ENCODE data around the gene ZP3. TPM values are rescaled to one million over a fixed set of nuclear protein-coding genes. Genes with fewer than 3 reads are reported as not detected.
"Not testable (repeated sequence)": the region's sequence is repeated elsewhere in the genome, so short reads cannot be mapped to it uniquely, and the experiment has no call there.

Gene ZP3
- total and polyA plus RNA-seq, 4 donors: 0.59 to 2.3 (median 1.3) TPM

- not testable (repeated sequence) for H3K9me3 ChIP-seq (ENCODE audit: control insufficient read depth, insufficient read depth, low read length); H3K27me3 ChIP-seq (ENCODE audit: control insufficient read depth, insufficient read depth, low read length); H3K4me3 ChIP-seq (ENCODE audit: low read depth, low read length); H3K27ac ChIP-seq (ENCODE audit: low read depth, low read length); H3K36me3 ChIP-seq (ENCODE audit: control insufficient read depth, insufficient read depth, low read length); H3K4me1 ChIP-seq (ENCODE audit: control insufficient read depth, insufficient read depth, low read length)
- no CpG with 5 or more reads among the region's 2 CpGs for WGBS (ENCODE audit: insufficient coverage)
- DNase-seq (ENCODE audit: low read depth in 4 of 6, low spot score in 6 of 6): peak in 5 of 6 donors; percentile 35 to 88 (median 50)
Measured at GRCh38 chr7:76437873-76438272, 13.1 kb downstream of the ZP3 start.

GRCh38 chr7:76439120-76439888 is 14.6 kb downstream of the ZP3 start:
- WGBS (ENCODE audit: insufficient coverage): no CpG with 5 or more reads among the region's 7 CpGs
- not testable (repeated sequence) for H3K9me3 ChIP-seq (ENCODE audit: control insufficient read depth, insufficient read depth, low read length); H3K27ac ChIP-seq (ENCODE audit: low read depth, low read length); H3K36me3 ChIP-seq (ENCODE audit: control insufficient read depth, insufficient read depth, low read length); H3K4me3 ChIP-seq (ENCODE audit: low read depth, low read length); DNase-seq (ENCODE audit: low read depth in 4 of 6, low spot score in 6 of 6); H3K27me3 ChIP-seq (ENCODE audit: control insufficient read depth, insufficient read depth, low read length); H3K4me1 ChIP-seq (ENCODE audit: control insufficient read depth, insufficient read depth, low read length)

DNA sequence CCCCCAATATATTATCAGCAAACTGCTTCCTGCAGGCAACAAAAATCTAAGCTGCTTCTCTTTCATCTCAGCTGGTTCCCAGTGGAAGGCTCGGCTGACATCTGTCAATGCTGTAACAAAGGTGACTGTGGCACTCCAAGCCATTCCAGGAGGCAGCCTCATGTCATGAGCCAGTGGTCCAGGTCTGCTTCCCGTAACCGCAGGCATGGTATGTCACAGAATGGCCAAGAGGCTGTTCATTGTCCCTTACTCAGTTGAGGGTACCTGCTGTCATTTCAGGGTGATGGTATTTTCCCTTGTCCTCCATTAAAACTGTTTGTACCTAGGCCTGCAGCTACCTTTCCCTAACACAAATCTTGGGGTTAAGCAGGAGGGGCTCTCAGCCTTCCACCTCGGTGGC is 15.7 kb downstream of the ZP3 start:
- DNase-seq (ENCODE audit: low read depth in 4 of 6, low spot score in 6 of 6); H3K36me3 ChIP-seq (ENCODE audit: control insufficient read depth, insufficient read depth, low read length); H3K27ac ChIP-seq (ENCODE audit: low read depth, low read length); H3K4me1 ChIP-seq (ENCODE audit: control insufficient read depth, insufficient read depth, low read length); H3K9me3 ChIP-seq (ENCODE audit: control insufficient read depth, insufficient read depth, low read length); H3K27me3 ChIP-seq (ENCODE audit: control insufficient read depth, insufficient read depth, low read length); H3K4me3 ChIP-seq (ENCODE audit: low read depth, low read length): not testable (repeated sequence)
- 79% methylated on average over 3 of the region's 4 CpGs for WGBS (ENCODE audit: insufficient coverage)

DNA sequence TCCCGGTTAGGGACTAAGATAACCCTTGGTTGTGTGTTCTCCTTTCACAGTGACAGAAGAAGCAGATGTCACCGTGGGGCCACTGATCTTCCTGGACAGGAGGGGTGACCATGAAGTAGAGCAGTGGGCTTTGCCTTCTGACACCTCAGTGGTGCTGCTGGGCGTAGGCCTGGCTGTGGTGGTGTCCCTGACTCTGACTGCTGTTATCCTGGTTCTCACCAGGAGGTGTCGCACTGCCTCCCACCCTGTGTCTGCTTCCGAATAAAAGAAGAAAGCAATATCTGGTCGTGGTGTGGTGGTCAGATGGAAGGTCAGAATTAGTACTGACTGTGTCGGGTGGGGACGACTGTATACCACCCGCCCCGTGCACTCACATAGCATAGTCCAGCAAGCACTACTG is 17.0 kb downstream of the ZP3 start:
- not testable (repeated sequence) for H3K27me3 ChIP-seq (ENCODE audit: control insufficient read depth, insufficient read depth, low read length); H3K36me3 ChIP-seq (ENCODE audit: control insufficient read depth, insufficient read depth, low read length); H3K27ac ChIP-seq (ENCODE audit: low read depth, low read length); H3K4me1 ChIP-seq (ENCODE audit: control insufficient read depth, insufficient read depth, low read length); H3K4me3 ChIP-seq (ENCODE audit: low read depth, low read length); DNase-seq (ENCODE audit: low read depth in 4 of 6, low spot score in 6 of 6); H3K9me3 ChIP-seq (ENCODE audit: control insufficient read depth, insufficient read depth, low read length)
- WGBS (ENCODE audit: insufficient coverage): no CpG with 5 or more reads among the region's 10 CpGs

GRCh38 chr7:76442664-76443446 is 18.1 kb downstream of the ZP3 start:
- DNase-seq (ENCODE audit: low read depth in 4 of 6, low spot score in 6 of 6); H3K27me3 ChIP-seq (ENCODE audit: control insufficient read depth, insufficient read depth, low read length); H3K36me3 ChIP-seq (ENCODE audit: control insufficient read depth, insufficient read depth, low read length); H3K27ac ChIP-seq (ENCODE audit: low read depth, low read length); H3K4me1 ChIP-seq (ENCODE audit: control insufficient read depth, insufficient read depth, low read length); H3K9me3 ChIP-seq (ENCODE audit: control insufficient read depth, insufficient read depth, low read length); H3K4me3 ChIP-seq (ENCODE audit: low read depth, low read length): not testable (repeated sequence)
- no CpG with 5 or more reads among the region's 5 CpGs for WGBS (ENCODE audit: insufficient coverage)

GRCh38 chr7:76443846-76444245 is 19.1 kb downstream of the ZP3 start:
- H3K4me3 ChIP-seq (ENCODE audit: low read depth, low read length); H3K27ac ChIP-seq (ENCODE audit: low read depth, low read length); DNase-seq (ENCODE audit: low read depth in 4 of 6, low spot score in 6 of 6); H3K9me3 ChIP-seq (ENCODE audit: control insufficient read depth, insufficient read depth, low read length); H3K4me1 ChIP-seq (ENCODE audit: control insufficient read depth, insufficient read depth, low read length); H3K27me3 ChIP-seq (ENCODE audit: control insufficient read depth, insufficient read depth, low read length); H3K36me3 ChIP-seq (ENCODE audit: control insufficient read depth, insufficient read depth, low read length): not testable (repeated sequence)
- no CpG with 5 or more reads among the region's 12 CpGs for WGBS (ENCODE audit: insufficient coverage)

- peak overlapping the region; percentile 67 for H3K27ac ChIP-seq (ENCODE audit: low read depth, low read length)
- DNase-seq (ENCODE audit: low read depth in 4 of 6, low spot score in 6 of 6): peak in 1 of 6 donors; percentile 21
Measured at GRCh38 chr7:76445577-76446008, 20.8 kb downstream of the ZP3 start.

DNA sequence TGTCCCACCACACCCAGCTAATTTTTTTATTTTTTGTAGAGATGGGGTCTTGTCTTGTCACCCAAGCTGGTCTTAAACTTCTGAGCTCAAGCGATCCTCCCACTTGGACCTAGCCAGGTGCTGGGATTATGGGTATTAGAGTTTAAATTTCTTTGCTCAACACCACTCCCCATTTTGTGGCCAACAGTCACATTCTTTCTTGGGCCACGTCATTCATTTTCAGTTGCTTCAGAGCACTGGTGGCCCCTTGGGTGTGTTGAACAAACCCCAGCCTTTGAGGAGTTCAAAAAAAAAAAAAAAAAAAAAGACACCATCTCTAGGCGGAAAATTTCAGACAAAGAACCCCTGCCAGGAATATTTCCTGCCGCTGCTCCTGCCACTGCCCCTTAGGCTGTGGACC is 32.3 kb downstream of the ZP3 start:
- not testable (repeated sequence) for H3K36me3 ChIP-seq (ENCODE audit: control insufficient read depth, insufficient read depth, low read length); H3K27me3 ChIP-seq (ENCODE audit: control insufficient read depth, insufficient read depth, low read length); H3K4me3 ChIP-seq (ENCODE audit: low read depth, low read length); DNase-seq (ENCODE audit: low read depth in 4 of 6, low spot score in 6 of 6); H3K9me3 ChIP-seq (ENCODE audit: control insufficient read depth, insufficient read depth, low read length); H3K4me1 ChIP-seq (ENCODE audit: control insufficient read depth, insufficient read depth, low read length); H3K27ac ChIP-seq (ENCODE audit: low read depth, low read length)
- WGBS (ENCODE audit: insufficient coverage): no CpG with 5 or more reads among the region's 4 CpGs

More at GRCh38 chr7:76445577-76446008, 20.8 kb downstream of the ZP3 start:
- no CpG with 5 or more reads among the region's 5 CpGs for WGBS (ENCODE audit: insufficient coverage)
- not testable (repeated sequence) for H3K9me3 ChIP-seq (ENCODE audit: control insufficient read depth, insufficient read depth, low read length); H3K4me1 ChIP-seq (ENCODE audit: control insufficient read depth, insufficient read depth, low read length); H3K27me3 ChIP-seq (ENCODE audit: control insufficient read depth, insufficient read depth, low read length); H3K36me3 ChIP-seq (ENCODE audit: control insufficient read depth, insufficient read depth, low read length); H3K4me3 ChIP-seq (ENCODE audit: low read depth, low read length)

DNA sequence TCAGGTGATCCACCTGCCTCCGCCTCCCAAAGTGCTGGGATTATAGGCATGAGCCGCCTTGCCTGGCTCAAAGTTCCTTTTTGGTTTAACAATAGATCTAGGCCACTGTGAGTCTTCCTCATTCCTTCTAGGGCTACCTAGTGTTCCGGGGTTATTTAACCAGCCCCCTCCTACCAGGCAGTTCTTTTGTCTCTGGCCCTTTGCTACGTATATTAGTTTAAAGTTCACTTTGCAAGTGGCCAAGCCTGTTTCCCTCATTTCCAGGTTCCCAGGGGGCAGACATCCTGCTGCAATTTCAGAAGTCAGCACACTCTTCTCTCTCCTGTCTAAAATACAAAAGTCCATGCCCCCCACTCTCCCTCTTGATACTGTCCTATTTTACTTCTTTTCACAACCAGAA is 33.8 kb downstream of the ZP3 start:
- DNase-seq (ENCODE audit: low read depth in 4 of 6, low spot score in 6 of 6); H3K27ac ChIP-seq (ENCODE audit: low read depth, low read length); H3K4me3 ChIP-seq (ENCODE audit: low read depth, low read length); H3K36me3 ChIP-seq (ENCODE audit: control insufficient read depth, insufficient read depth, low read length); H3K9me3 ChIP-seq (ENCODE audit: control insufficient read depth, insufficient read depth, low read length); H3K27me3 ChIP-seq (ENCODE audit: control insufficient read depth, insufficient read depth, low read length); H3K4me1 ChIP-seq (ENCODE audit: control insufficient read depth, insufficient read depth, low read length): not testable (repeated sequence)
- WGBS (ENCODE audit: insufficient coverage): no CpG with 5 or more reads among the region's 4 CpGs

- DNase-seq (ENCODE audit: low read depth in 4 of 6, low spot score in 6 of 6); H3K27me3 ChIP-seq (ENCODE audit: control insufficient read depth, insufficient read depth, low read length); H3K27ac ChIP-seq (ENCODE audit: low read depth, low read length); H3K9me3 ChIP-seq (ENCODE audit: control insufficient read depth, insufficient read depth, low read length); H3K4me1 ChIP-seq (ENCODE audit: control insufficient read depth, insufficient read depth, low read length); H3K4me3 ChIP-seq (ENCODE audit: low read depth, low read length); H3K36me3 ChIP-seq (ENCODE audit: control insufficient read depth, insufficient read depth, low read length): not testable (repeated sequence)
- no CpG with 5 or more reads among the region's 20 CpGs for WGBS (ENCODE audit: insufficient coverage)
Measured at GRCh38 chr7:76460767-76461166, 36.0 kb downstream of the ZP3 start.

Data from spinal cord (tissue), 10 donors.